GM19328 (cell line): ENCODE results near the gene CEACAM16.

Source experiments
- ATAC-seq: cut with Tn5 transposase; IDR thresholded peaks from one replicate; pipeline ENCODE4 v1.9.1; 2021; ENCODE audit warnings: mild to moderate bottlenecking, moderate library complexity; ENCODE audit not compliant: unreplicated experiment

CEACAM16 gene

DNA sequence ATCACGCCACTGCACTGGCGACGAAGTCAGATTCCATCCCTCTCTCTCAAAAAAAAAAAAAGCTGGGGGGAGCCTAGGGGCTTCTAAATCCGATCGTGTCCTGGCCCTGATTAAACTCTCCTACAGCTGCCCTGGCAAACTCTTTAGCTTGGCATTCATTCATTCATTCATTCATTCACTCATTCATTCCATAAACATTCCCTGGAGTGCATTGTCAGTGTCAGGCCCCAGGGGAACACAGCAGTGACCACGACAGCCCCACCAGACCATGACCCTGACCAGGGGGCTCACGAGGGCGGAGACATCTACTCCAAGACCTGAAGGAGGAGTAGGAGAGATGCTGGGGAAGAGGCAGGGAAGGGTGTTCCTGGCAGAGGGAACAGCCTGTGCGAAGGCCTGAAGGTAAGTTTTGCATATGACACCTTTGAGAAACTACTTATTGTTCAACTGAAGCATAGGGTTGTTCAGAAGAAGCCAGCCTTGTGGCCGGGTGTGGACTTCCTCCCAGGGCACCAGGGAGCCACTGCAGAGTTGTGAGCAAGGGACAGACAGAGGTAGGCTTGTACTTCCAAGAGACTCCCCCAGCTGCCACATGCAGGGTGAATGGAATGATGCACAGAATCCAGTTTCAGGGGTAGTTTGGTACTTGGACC is 24.5 kb downstream of the CEACAM16 start:
- no peak for ATAC-seq

DNA sequence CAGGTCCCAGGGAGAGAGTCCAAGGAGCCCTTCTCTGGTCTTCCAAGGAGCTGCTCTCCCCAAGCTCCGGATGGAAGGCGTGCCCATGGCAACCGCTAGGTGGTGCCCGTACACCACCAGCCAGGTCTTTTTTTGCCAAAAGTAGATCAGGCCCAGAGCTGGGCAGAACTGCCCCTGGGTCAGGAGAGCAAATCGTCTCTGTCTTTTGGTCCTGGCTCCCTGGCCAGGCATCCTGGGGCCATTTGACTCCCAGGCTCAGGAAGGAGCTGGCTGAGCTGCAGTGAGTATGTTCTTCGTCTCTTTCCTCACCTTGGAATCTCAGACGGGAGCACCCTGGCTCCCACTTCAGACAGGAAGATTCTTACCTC is 25.0 kb downstream of the CEACAM16 start:
- no peak for ATAC-seq

DNA sequence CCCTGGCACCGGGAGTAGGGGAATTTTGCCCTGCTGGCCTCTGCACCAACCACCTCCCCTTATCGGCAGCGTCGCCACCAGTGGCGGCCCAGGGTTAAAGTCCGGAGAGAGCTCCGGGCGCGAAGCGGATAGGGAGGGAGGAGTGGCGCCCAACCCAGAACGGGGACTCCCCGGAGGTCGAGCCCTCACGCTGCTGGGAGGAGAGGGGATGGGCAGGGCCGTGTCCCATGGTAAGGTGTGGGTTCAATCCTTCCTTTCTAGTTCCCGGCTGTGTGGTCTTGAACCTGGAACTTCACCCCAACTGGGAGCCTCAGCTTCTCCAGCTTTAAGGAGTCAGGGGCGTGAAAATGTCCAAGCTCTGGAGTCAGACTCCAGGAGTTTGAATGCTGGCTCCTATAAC is 26.3 kb downstream of the CEACAM16 start:
- ATAC-seq, result no peak

DNA sequence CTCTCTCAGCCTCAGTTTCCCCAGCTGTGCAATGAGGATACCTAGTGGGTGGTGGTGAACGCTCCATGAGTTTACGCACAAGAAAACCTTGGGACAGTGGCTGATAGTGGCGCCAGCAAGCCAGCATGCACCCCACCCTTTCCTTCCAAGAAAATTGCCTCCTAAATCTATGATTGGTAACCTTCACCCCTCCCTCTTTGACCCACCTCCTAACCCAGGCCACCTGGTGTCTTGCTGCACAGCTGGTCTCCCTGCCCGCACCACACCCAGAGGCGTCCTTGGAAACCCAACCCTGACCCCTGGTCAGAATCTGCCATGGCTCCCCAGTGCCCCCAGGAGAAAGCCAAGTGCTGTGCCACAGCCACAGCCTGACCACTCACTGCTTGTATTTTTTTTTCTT is 26.7 kb downstream of the CEACAM16 start:
- no peak for ATAC-seq

DNA sequence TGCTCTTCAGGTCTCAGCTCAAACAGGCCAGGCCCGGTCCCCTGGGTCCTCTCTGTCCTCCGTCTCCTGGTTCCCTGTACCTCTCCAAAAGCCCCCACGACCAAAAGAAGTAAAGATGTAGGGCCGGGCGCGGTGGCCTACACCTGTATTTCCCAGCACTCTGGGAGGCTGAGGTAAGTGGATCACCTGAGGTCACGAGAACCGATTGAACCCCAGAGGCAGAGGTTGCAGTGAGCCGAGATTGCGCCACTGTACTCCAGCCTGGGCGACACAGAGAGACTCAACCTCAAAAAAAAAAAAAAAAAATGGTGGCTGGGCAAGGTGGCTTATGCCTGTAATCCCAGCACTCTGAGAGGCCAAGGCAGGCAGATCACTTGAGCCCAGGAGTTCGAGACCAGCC is 27.5 kb downstream of the CEACAM16 start:
- ATAC-seq, result no peak

DNA sequence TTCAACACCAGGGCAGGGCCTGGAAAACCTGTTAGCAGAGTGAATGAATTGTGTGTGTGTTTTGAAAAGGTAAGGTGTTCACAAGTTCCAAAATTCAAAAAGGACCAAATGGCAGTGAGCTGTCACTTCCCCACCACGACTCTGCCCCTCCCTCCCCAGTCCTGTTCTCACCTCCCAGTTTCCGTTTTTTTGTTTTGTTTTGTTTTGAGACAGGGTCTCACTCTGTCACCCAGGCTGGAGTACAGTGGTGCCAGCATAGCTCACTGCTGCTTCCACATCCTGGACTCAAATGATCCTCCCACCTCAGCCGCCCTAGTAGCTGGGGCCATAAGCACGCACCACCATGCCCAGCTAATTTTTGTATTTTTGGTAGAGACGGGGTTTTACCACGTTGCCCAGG is 29.2 kb downstream of the CEACAM16 start:
- no peak for ATAC-seq

DNA sequence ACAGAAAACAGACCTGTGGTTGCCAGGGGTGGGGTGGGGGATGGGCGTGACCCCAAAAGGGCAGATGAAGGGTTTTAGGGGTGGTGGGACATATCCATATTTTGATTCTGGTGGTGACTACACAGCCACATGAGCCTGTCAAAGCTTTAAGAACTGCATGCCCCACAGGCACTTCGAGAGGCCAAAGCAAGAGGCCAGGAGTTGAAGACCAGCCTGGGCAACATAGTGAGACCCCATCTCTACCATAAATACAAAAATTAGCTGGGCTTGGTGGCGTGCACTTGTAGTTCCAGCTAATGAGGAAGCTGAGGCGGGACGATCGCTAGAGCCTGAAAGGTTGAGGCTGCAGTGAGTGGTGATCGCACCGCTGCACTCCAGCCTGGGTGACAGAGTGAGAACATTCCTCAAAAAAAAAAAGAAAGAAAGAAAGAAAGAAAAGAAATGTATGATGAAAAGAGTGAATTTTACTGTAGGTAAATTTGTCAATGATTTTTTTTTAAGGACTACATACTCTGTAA is 30.6 kb downstream of the CEACAM16 start:
- ATAC-seq, result no peak

DNA sequence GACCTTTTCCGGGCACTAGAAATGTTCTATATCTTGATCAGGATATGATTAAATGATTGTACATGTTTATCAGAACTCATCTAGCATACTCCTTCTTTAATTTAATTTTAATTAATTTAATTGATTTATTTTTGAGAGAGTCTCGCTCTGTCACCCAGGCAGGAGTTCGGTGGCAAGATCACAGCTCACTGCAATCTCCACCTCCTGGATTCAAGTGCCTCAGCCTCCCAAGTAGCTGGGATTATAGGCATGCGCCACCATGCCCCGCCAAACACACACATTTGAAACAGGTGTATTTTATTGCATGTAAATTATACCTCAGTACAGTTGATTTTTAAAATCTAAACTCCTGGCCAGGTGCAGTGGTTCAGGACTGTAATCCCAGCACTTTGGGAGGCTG is 32.1 kb downstream of the CEACAM16 start:
- no peak for ATAC-seq

DNA sequence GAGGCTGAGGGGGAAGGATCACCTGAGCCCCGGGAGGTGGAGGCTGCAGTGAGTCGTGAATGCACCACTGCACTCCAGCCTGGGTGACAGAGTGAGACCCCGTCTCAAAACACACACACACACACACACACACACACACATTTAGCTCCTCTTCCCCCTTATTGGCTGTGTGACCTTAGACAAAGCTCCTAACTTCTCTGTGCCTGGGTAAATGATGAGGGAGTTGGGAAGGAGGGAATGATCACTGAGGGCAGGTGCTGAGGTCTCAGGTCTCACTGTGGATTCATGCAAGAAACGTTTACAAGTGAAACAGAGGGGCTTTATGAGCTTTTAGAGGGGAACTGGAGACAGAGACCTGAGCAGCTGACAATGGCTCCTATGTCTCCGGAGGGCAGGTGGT is 32.7 kb downstream of the CEACAM16 start:
- no peak for ATAC-seq

DNA sequence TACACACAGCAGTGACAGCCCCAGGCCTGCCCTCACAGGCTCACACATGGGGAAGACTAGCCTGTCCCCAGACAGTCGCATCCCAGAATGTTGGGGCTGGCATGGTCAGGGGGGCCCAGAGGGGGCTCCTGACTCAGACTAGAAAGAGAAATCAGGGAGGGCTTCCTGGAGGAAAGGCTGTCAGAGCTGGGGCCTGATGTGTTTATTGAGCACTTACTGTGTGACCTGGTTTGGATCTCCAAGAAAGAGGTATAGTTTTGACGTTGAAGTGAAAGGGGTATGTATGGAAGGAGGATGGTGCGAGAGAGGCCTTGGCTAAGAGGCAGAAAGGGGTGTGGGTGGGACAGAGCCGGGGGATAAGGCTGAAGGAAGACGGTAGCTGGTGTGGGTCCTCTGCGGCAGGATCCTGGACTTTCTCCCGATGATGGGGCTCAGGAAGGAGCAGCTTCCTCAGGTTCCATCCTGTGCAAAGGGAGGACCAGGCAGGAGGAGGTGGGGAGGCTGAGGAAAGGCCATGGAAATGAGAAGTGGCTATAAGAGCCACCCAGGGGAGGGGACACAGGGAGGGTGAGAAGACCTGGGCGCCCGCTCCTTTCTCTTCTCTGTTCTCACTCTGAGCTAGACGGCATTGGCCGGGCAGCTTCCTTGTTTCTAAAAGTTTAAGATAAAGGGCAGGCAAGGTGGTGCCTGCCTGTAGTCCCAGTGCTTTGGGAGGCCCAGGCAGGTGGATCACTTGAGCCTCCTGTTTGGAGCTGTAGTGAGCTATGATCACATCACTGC is 33.5 kb downstream of the CEACAM16 start:
- no peak for ATAC-seq

DNA sequence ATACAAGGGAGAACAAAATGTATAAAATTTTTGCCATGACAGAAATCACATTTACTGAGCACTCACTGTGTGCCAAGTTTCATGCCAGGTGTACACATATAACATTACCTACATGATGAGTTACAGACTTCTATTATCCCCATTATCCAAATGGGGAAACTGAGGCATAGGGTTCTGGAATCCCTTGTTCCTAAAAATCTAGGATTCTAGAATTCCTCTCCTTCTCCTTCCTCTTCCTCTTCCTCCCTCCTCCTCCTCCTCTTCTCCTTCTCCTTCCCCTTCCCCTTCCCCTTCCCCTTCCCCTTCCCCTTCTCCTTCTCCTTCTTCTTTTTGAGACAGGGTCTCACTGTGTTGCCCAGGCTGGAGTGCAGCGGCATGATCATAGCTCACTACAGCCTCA is 35.4 kb downstream of the CEACAM16 start:
- no peak for ATAC-seq

DNA sequence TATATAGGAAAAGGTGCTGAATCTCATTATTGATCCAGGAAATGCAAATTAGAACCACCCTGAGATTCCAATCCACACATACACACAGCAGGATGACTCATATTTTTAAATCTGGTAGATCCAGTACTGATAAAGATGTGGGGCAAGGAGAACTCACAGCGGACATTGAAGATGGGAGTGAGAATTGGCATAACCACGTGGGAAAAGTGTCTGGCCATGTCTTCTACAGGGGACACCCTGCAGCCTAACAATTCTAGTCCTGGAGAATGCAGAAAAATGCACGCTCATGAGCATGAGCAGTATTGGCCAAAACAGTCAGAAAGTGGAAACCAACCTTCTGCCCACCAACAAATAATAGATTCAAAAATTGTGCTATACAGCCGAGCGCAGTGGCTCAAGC is 36.1 kb downstream of the CEACAM16 start:
- no peak for ATAC-seq

DNA sequence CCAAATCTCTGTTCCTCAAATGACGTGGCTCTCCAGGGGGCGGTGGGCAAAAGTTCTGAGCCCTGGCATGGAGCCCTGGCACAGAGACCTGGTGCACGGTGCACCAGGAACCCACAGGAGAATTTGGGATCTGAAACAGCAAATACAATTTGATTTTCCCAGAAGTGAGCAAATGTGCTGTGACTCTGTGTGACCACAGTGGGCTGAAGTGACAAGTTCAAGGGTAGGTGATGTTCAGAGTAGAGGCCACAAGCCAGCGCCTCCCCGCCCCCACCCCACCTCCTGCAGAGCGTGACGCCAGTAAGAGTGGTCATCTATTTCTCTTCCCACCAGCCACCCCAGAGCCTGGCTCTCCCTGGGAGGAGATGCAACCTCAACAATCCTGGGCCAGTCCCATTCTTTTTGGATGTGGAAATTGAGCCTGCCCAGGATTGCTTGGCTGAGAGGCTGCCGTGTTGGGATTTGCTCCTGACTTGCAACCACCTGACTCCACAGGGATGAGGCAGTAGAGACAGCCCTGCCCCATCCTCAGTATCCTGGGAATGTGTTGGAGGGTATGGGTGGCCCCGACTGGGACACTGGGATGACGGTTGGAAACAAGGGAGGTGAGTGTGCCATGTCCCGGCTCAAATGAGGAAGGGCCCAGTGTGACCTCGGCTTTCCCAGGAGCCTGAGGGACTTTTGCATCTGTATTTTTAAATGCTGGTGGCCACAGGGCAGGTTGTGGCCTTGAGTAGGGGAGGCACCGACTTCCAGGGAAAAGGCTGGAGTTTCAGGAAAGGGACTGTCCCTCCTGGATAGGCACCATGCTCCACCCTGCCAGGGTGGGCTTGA is 38.5 kb downstream of the CEACAM16 start:
- ATAC-seq, result no peak

DNA sequence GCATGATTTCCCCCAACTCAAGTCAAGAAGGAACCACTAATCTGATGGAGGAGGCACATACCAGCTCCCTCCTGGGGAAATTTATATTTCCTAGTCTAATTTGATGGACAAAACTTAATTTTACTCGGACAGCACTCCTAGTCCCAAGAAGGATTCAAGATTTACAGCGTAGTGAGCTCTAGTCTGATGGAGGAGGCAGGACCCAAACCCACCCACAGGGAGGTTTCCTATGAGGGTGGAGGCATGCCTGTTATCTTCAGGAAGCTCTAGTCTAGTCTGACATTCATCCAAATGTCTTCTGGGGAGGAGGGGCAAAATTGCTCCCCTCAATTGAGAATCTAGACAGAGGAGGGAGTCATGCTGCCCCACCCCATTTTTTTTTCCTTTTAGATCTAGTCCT is 39.2 kb downstream of the CEACAM16 start:
- ATAC-seq, result no peak

DNA sequence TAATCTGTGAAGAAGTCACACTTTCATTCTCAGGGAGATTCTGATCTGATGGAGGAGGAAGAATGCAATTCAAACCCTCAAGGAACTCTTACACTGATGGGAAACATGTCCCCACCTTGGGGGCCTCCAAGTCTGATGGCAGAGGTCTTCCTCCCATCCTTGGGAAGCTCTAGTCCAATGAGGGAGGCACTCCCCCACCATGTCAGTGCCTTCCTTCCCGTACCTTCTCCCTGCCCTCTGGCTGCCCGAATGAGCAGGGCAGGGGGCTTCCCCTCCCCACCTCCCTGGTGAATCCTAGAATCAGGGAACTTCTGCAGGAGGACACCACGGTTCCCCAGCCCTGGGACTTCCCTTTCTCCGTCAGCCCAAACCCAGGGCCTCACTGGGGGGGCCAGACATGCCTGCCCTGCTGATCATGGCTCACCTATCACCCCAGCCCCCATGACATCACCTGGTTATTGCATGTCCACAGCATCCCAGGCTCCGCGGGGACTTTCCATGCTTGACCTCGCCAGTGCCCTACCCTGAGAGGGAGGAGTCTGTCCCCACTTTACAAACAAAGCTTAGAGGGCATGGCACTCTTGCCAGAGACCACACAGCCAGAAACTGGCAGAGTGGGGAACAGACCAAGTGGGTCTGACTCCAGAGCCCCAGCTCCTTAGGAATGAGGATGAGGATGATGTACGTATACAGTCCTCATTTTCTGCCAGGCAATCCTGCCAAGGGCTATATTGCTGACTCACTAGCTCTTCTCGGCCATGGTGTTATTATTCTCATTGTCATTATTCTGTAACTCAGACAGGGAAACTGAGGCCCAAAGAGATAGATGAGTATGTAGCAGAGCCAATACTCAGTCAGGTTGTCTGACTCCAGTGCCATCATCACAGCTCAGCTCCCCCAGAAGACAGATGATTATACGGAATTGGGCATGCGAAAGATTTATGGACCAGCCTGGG is 39.9 kb downstream of the CEACAM16 start:
- no peak for ATAC-seq

DNA sequence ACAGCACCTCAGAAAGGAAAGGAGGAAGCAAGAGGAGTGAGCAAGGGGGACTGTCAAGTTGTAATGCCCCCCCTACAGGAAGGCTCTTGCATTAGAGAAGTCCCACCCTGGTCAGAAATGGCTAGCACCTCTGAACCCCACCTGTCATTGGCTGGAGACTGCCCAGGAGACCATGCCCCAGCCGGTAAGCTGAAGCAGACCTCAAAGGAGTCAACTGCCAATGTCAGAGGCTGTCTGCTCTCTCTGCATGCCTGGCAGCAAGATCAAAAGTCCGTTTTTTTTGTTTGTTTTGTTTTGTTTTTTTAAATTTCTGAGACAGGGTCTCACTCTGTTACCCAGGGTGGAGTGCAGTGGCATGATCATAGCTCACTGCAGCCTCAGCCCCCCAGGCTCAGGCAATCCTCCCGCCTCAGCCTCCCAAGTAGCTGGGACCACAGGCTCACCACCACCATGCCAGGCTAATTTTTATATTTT is 41.4 kb downstream of the CEACAM16 start:
- no peak for ATAC-seq

DNA sequence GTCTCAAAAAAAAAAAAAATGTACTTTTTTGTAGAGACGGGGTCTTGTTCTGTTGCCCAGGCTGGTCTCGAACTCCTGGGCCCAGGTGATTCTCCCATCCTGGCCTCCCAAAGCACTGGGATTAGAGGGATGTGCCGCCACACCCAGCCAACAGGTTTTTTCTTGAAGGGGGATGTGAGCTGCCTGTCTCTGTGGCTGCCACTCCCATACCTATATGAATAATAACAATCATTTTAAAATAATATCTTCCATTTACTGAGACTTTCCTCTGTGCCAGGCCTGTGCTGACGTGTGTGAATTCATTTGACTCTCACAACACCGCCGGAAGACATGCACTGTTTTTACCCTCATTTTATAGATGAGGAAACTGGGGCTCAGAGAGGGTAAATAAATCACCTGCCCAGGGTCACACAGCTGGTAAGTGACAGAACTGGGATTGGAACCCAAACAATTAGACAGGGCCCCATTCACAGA is 42.3 kb downstream of the CEACAM16 start:
- ATAC-seq, result no peak

DNA sequence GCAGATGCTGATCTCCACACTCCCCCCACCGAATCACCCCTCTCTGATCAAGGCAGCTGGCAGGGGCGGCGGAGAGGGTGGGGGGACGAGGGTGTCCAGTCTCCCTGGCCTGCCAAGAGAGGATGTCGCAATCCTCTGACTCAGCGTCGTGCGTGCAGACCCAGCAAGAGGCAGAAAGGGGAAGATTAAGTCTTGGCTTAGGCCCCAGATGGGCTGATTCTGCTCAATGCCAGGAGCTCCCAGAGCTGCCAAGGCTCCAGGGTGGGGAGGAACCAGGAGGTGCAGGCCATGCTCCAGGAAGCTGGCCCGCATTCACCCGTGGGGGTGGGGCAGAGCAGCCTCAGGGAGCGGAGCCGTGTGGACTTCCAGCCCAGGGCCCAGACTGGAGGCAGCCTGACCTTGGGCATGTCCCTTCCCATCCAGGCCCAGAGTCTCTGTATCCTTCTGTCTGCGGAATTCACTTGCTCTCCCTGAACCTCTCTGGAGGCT is 42.9 kb downstream of the CEACAM16 start:
- ATAC-seq, result no peak

DNA sequence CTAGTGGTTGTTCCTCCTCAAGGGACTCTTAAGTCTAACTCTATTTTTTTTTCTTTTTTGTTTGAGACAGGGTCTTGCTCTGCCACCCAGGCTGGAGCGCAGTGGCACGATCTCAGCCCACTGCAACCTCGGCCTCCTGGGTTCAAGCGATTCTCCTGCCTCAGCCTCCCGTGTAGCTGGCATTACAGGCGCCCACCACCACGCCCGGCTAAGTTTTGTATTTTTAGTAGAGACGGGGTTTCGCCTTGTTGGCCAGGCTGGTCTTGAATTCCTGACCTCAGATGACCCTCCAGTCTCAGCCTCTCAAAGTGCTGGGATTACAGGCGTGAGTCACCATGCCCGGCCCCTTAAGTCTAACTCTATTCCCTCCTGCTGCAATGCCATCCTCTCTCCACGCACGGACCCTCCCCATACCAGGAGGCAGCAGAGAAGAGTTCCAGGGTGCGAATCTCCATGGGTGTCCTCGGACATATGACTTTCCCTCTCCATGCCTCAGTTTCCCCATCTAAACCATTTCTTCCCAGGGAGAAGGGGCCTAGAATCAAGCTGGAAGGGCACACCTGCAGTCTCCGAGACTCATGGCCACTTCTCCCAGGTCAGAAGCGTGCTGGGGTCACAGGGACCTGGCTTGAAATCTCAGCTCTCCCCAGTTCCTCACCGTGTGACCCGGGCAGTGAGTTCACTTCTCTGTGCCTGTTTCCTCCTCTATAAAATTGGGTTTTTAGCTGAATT is 43.5 kb downstream of the CEACAM16 start:
- no peak for ATAC-seq
